ENCODE measurements around the gene ASCC3. TPM values are rescaled to one million over a fixed set of nuclear protein-coding genes. Genes with fewer than 3 reads are reported as not detected.

Gene ASCC3
- total and polyA plus RNA-seq, 2 experiments from 2014 or later: 92.9 to 129 TPM

GRCh38 chr6:100592929-100593328 is 288.2 kb downstream of the ASCC3 start (continued):
- TF ChIP-seq NANOG (IDR thresholded peaks at IDR 0.05; ENCODE audit: borderline replicate concordance) (no peak), ZNF114 (CRISPR knock-in tag; IDR thresholded peaks at IDR 0.05) (no peak), ZNF331 (CRISPR knock-in tag; IDR thresholded peaks at IDR 0.05; ENCODE audit: low read depth) (no peak), POLR2AphosphoS5 (IDR thresholded peaks at IDR 0.05; ENCODE audit: low read depth) (no peak)
- TF ChIP-seq, protein P1, sequence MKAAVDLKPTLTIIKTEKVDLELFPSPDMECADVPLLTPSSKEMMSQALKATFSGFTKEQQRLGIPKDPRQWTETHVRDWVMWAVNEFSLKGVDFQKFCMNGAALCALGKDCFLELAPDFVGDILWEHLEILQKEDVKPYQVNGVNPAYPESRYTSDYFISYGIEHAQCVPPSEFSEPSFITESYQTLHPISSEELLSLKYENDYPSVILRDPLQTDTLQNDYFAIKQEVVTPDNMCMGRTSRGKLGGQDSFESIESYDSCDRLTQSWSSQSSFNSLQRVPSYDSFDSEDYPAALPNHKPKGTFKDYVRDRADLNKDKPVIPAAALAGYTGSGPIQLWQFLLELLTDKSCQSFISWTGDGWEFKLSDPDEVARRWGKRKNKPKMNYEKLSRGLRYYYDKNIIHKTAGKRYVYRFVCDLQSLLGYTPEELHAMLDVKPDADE (IDR thresholded peaks at IDR 0.05): no peak
- TF ChIP-seq, protein P2, sequence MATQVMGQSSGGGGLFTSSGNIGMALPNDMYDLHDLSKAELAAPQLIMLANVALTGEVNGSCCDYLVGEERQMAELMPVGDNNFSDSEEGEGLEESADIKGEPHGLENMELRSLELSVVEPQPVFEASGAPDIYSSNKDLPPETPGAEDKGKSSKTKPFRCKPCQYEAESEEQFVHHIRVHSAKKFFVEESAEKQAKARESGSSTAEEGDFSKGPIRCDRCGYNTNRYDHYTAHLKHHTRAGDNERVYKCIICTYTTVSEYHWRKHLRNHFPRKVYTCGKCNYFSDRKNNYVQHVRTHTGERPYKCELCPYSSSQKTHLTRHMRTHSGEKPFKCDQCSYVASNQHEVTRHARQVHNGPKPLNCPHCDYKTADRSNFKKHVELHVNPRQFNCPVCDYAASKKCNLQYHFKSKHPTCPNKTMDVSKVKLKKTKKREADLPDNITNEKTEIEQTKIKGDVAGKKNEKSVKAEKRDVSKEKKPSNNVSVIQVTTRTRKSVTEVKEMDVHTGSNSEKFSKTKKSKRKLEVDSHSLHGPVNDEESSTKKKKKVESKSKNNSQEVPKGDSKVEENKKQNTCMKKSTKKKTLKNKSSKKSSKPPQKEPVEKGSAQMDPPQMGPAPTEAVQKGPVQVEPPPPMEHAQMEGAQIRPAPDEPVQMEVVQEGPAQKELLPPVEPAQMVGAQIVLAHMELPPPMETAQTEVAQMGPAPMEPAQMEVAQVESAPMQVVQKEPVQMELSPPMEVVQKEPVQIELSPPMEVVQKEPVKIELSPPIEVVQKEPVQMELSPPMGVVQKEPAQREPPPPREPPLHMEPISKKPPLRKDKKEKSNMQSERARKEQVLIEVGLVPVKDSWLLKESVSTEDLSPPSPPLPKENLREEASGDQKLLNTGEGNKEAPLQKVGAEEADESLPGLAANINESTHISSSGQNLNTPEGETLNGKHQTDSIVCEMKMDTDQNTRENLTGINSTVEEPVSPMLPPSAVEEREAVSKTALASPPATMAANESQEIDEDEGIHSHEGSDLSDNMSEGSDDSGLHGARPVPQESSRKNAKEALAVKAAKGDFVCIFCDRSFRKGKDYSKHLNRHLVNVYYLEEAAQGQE (IDR thresholded peaks at IDR 0.05; ENCODE audit: unreplicated experiment): no peak

GRCh38 chr6:100577425-100577824 is 303.7 kb downstream of the ASCC3 start:
- Histone ChIP-seq H3K9me2 (ENCODE audit: insufficient read depth) (no peaks in the 10 kb centered on the region), H3K4me1 (ENCODE audit: insufficient read depth) (no peaks in the 10 kb centered on the region), H3K4me3 (no peak overlapping the region), H4K20me1 (replicated peaks; ENCODE audit: insufficient read depth) (no peaks in the 10 kb centered on the region), H3K4me2 (no peak overlapping the region), H3F3A (replicated peaks; ENCODE audit: low read depth) (no peaks in the 10 kb centered on the region), H3K36me3 (ENCODE audit: insufficient read depth) (peaks cover 3% of the 10 kb centered on the region; the same call in 1 of the 2 replicates), H3K79me2 (replicated peaks; ENCODE audit: insufficient read depth) (no peaks in the 10 kb centered on the region), H3K27me3 (ENCODE audit: insufficient read depth) (no peaks in the 10 kb centered on the region), H2AFZ (no peak overlapping the region), H3K27ac (ENCODE audit: low read depth) (no peak overlapping the region)
- no peak for ATAC-seq
- H3K27ac Mint-ChIP-seq: no peak overlapping the region
- H3K27me3 Mint-ChIP-seq (ENCODE audit: insufficient read depth, low read depth, poor library complexity): no peaks in the 10 kb centered on the region
- H3K9me3 Mint-ChIP-seq: no peaks in the 10 kb centered on the region; the same call in 2 of the 3 replicates
- H3K4me1 Mint-ChIP-seq: no peaks in the 10 kb centered on the region
- no peak overlapping the region for H3K4me3 Mint-ChIP-seq
- H3K36me3 Mint-ChIP-seq (ENCODE audit: low read depth): peaks cover 10% of the 10 kb centered on the region
- no peak for DNase-seq (ENCODE audit: low spot score)
- TF ChIP-seq JUNB (IDR thresholded peaks at IDR 0.05; ENCODE audit: unreplicated experiment) (no peak), POLR2AphosphoS5 (IDR thresholded peaks at IDR 0.05; ENCODE audit: low read depth) (no peak), EZH2phosphoT487 (IDR thresholded peaks at IDR 0.05; ENCODE audit: unreplicated experiment) (no peak), NANOG (IDR thresholded peaks at IDR 0.05; ENCODE audit: borderline replicate concordance) (no peak), ZNF331 (CRISPR knock-in tag; IDR thresholded peaks at IDR 0.05; ENCODE audit: low read depth) (no peak), EZH2 (IDR thresholded peaks at IDR 0.05; ENCODE audit: low read depth, unreplicated experiment) (no peak), STAT1 (IDR thresholded peaks at IDR 0.05; ENCODE audit: unreplicated experiment) (no peak), ZNF114 (CRISPR knock-in tag; IDR thresholded peaks at IDR 0.05) (no peak)
- TF ChIP-seq, protein P3, sequence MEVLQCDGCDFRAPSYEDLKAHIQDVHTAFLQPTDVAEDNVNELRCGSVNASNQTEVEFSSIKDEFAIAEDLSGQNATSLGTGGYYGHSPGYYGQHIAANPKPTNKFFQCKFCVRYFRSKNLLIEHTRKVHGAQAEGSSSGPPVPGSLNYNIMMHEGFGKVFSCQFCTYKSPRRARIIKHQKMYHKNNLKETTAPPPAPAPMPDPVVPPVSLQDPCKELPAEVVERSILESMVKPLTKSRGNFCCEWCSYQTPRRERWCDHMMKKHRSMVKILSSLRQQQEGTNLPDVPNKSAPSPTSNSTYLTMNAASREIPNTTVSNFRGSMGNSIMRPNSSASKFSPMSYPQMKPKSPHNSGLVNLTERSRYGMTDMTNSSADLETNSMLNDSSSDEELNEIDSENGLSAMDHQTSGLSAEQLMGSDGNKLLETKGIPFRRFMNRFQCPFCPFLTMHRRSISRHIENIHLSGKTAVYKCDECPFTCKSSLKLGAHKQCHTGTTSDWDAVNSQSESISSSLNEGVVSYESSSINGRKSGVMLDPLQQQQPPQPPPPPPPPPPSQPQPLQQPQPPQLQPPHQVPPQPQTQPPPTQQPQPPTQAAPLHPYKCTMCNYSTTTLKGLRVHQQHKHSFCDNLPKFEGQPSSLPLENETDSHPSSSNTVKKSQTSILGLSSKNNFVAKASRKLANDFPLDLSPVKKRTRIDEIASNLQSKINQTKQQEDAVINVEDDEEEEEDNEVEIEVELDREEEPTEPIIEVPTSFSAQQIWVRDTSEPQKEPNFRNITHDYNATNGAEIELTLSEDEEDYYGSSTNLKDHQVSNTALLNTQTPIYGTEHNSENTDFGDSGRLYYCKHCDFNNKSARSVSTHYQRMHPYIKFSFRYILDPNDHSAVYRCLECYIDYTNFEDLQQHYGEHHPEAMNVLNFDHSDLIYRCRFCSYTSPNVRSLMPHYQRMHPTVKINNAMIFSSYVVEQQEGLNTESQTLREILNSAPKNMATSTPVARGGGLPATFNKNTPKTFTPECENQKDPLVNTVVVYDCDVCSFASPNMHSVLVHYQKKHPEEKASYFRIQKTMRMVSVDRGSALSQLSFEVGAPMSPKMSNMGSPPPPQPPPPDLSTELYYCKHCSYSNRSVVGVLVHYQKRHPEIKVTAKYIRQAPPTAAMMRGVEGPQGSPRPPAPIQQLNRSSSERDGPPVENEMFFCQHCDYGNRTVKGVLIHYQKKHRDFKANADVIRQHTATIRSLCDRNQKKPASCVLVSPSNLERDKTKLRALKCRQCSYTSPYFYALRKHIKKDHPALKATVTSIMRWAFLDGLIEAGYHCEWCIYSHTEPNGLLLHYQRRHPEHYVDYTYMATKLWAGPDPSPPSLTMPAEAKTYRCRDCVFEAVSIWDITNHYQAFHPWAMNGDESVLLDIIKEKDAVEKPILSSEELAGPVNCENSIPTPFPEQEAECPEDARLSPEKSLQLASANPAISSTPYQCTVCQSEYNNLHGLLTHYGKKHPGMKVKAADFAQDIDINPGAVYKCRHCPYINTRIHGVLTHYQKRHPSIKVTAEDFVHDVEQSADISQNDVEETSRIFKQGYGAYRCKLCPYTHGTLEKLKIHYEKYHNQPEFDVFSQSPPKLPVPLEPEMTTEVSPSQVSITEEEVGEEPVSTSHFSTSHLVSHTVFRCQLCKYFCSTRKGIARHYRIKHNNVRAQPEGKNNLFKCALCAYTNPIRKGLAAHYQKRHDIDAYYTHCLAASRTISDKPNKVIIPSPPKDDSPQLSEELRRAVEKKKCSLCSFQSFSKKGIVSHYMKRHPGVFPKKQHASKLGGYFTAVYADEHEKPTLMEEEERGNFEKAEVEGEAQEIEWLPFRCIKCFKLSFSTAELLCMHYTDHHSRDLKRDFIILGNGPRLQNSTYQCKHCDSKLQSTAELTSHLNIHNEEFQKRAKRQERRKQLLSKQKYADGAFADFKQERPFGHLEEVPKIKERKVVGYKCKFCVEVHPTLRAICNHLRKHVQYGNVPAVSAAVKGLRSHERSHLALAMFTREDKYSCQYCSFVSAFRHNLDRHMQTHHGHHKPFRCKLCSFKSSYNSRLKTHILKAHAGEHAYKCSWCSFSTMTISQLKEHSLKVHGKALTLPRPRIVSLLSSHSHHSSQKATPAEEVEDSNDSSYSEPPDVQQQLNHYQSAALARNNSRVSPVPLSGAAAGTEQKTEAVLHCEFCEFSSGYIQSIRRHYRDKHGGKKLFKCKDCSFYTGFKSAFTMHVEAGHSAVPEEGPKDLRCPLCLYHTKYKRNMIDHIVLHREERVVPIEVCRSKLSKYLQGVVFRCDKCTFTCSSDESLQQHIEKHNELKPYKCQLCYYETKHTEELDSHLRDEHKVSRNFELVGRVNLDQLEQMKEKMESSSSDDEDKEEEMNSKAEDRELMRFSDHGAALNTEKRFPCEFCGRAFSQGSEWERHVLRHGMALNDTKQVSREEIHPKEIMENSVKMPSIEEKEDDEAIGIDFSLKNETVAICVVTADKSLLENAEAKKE (CRISPR knock-in tag; IDR thresholded peaks at IDR 0.05): no peak
- TF ChIP-seq, protein P4, sequence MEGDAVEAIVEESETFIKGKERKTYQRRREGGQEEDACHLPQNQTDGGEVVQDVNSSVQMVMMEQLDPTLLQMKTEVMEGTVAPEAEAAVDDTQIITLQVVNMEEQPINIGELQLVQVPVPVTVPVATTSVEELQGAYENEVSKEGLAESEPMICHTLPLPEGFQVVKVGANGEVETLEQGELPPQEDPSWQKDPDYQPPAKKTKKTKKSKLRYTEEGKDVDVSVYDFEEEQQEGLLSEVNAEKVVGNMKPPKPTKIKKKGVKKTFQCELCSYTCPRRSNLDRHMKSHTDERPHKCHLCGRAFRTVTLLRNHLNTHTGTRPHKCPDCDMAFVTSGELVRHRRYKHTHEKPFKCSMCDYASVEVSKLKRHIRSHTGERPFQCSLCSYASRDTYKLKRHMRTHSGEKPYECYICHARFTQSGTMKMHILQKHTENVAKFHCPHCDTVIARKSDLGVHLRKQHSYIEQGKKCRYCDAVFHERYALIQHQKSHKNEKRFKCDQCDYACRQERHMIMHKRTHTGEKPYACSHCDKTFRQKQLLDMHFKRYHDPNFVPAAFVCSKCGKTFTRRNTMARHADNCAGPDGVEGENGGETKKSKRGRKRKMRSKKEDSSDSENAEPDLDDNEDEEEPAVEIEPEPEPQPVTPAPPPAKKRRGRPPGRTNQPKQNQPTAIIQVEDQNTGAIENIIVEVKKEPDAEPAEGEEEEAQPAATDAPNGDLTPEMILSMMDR (conservative IDR thresholded peaks at IDR 0.05; ENCODE audit: low read depth in 2 of 2): no peak

Measured in GM23338 (cell line).